Stimulated activated CD8-positive, alpha-beta memory T cell treated with anti-CD3 and anti-CD28 coated beads, Interleukin-4, amount 100 ng/mL, for 4 hours (primary cell): ENCODE results near the gene MIDN.
"Not testable (repeated sequence)": the region's sequence is repeated elsewhere in the genome, so short reads cannot be mapped to it uniquely, and the experiment has no call there.

Experiments
- DNase-seq, 2 donors: peaks; one replicate each; pipeline ENCODE4 v3.0.0-alpha.2; 2020; ENCODE audit warnings: low read depth in 2 of 2, low spot score in 1 of 2

MIDN gene

DNA sequence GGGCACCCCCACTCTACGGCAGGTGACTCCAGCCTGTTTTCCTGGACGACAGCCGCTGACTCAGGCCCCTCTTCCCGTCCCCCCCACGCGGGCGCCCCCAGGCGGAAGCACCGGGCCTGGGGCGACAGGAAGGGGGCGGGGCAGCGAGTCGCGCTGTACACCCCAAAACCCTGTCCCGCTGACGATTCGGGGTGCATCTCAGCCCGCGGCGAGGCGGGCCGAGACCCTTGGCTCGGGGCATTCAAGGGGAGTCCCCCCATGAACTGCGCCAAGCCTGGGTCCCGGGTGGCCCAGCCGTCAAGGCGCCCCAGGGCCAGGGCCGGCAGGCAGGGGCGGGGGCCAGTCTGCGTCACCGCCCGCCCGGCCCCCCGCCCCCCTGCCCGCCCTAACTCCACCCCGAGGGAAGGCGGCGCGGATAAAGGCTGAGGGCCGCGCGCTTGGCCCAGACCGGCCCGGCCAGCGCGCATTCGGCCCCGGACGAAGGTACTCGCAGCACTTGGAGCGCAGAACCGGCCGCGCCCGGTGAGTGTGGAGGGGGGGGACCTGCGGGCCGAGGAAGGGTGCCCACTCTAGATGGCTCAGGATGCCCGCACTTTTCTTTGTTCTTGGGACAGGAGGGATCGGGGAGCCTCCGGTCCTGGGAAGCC is at the start of gene MIDN:
Gene MIDN, plus strand, starts transcription at position 445 of the 647 bp plus-strand sequence. CDS start 1,714 bp downstream, outside the sequence.
- peak in 1 of 2 donors; percentile 63 for DNase-seq

GRCh38 chr19:1199531-1199930 is 48.9 kb upstream of the MIDN start:
- no peak for DNase-seq

GRCh38 chr19:1200614-1201013 is 47.8 kb upstream of the MIDN start:
- DNase-seq = not testable (repeated sequence)

GRCh38 chr19:1205114-1206099 is 43.0 kb upstream of the MIDN start, which contains the start of gene STK11:
STK11 (plus strand) TSS chr19:1205778; CDS start chr19:1206914, 1,136 bp downstream.
- DNase-seq = peak; percentile 98

- DNase-seq = no peak
Measured at GRCh38 chr19:1206150-1206863, 42.1 kb upstream of the MIDN start.

DNA sequence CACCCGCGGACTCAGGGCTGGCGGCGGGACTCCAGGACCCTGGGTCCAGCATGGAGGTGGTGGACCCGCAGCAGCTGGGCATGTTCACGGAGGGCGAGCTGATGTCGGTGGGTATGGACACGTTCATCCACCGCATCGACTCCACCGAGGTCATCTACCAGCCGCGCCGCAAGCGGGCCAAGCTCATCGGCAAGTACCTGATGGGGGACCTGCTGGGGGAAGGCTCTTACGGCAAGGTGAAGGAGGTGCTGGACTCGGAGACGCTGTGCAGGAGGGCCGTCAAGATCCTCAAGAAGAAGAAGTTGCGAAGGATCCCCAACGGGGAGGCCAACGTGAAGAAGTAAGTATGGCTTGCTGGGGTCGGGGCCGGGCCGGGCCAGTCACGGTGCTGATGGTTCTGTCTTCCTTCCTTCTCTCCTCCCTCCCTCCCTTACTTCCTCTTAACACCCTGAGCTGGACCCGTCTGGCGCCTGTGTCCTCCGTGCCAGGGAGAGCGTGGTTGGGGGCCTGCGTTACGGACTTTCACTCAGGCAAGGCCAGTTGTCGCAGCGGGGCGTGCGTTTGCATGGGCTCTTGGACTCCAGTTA is 41.4 kb upstream of the MIDN start:
- no peak for DNase-seq

DNA sequence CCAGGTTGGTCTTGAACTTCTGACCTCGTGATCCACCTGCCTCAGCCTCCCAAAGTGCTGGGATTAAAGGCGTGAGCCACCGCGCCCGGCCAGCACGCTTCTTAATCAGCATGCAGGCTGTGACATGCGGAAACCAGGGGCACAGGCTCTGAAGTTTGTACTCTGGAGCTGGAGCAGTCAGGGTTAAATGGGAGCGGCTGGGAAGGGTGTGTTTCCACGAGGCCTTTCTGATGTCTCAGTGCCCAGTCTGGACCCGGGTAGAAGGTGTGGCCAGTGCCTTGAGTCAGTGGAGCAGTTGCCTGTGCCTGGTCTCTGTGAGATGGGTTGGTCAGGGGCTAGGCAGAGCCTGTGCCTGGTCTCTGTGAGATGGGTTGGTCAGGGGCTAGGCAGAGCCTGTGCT is 39.6 kb upstream of the MIDN start:
- not testable (repeated sequence) for DNase-seq

GRCh38 chr19:1210227-1210538 is 38.2 kb upstream of the MIDN start:
- DNase-seq = no peak

DNA sequence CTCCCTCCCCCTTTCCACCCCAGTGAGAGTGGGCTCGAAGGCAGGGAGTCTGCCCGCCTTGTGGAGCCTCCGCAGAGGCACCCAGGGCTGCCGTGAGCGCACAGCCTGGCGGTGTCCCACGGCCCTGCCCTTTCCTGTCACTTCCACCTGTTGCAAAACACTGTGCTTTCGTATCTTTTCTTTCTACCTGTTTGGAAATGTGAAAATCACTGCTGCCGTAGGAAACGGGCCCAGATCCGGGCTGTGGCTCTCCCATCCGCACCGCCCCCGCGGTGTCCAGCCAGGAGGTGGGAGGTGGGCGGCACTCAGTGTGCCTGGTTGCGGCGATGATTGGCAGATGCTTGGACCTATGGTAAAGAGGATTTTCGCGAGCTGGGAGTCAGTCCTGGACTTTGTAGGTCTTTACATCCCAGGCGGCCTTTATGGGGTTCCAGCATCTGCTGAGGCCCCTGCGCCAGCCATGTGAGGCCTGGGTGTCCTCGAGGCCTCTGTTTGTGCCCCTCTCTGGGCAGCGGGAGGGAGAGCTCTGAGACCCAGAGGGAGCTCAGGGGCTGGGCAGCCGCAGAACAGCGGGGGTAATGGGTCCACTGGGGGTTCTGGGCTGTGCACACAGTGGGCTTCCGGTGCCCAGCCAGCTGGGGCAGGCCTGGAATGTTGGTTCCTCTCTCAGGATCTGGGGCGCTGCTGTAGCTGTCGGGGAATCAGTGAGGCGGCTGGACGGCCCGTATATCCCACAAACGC is 36.7 kb upstream of the MIDN start:
- no peak for DNase-seq

DNA sequence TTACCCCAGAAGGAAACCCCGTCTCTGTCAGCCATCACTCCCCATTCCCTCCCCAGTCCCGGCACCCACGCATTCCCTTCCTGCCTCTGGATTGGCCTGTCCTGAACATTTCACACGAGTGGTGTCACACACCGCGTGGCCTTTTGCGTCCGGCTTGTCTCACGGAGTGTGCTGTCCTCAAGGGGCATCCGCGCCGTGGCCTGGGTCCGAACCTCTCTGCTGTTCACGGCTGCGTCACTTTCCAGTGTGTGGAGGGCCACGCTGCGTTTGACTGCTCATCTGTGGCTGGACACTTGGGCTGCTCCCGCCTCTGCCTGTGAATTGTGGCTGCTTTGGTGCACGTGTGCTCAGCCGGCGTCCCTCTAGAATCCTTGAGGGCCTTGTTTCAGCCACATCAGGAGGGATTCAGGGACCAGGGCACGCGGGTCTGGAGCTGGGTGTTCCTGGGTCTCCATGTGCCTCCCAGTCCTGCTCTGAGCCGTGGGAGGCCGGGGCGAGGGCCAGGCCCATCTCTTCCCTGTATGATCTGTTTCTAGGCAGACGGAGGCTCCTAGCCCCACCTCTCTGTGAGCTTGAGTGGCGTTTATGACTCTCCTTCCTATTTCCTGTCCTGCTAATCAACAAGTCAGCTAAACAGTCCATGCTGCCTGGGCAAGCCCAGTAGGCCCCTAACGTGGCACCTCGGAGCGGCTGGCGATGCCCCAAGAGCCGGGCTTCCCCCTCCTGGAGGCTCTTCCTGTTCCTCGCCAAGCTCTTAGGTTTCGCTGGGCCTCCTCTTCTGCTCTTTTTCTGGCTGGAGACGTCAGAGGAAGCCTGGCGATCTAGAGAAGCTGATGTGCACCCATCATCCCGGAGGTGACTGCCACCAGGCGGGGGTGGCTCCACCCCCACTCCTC is 34.7 kb upstream of the MIDN start:
- no peak for DNase-seq

- DNase-seq = no peak
Measured at GRCh38 chr19:1214299-1214861, 34.0 kb upstream of the MIDN start.

GRCh38 chr19:1214862-1215731 is 33.3 kb upstream of the MIDN start:
- DNase-seq = no peak

DNA sequence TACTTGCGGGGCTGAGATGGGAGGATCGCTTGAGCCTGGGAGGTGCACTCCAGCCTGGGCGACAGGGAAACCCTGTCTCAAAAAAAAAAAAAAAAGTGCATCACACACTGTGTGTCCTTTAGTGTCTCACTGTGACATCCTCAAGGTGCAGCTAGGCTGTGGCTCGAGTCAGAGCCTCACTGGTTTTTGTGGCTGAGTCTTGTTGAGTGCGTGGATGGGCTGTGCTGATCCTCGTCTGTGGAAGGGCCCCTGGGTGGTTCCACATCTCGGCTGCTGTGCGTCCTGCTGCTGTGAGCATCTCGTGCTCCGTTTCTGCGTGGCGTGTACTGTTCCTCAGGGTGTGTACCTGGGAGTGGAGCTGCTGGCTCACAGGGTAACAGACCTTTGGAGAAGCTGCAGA is 31.6 kb upstream of the MIDN start:
- DNase-seq = no peak

DNA sequence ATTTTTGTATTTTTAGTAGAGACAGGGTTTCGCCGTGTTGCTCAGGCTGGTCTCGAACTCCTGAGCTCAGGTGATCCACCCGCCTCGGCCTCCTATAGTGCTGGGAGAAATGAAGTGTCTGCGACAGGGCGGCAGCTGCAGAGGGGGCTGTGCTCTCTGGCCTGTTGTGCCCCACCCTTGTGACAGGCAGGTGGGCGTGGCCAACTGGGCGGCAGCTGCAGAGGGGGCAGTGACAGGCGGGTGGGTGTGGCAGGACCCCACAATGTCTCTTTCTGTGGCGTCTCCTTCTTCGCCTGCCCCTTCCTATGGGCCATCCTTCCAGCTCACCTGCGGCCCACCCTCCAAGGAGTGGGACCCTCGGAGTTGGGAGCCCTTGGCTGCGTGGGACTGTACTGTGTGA is 31.0 kb upstream of the MIDN start:
- no peak for DNase-seq

- no peak for DNase-seq
Measured at GRCh38 chr19:1218751-1219567, 29.4 kb upstream of the MIDN start.

- DNase-seq = no peak
Measured at GRCh38 chr19:1219786-1220476, 28.5 kb upstream of the MIDN start.

GRCh38 chr19:1220477-1220930 is 27.9 kb upstream of the MIDN start:
- DNase-seq = no peak
